ENCODE results near the gene VPS13C.

- TF ChIP-seq POLR2A (IDR thresholded peaks at IDR 0.05; ENCODE audit: borderline replicate concordance, extremely low read depth, insufficient read depth, insufficient read length) (no peak), CTCF (IDR thresholded peaks at IDR 0.05 in 2 of 3, conservative IDR thresholded peaks at IDR 0.05 in 1 of 3; ENCODE audit: borderline replicate concordance in 1 of 3, insufficient read depth in 1 of 3, low read depth in 2 of 3, low read length in 2 of 3) (no peak), POLR2AphosphoS5 (IDR thresholded peaks at IDR 0.05; ENCODE audit: low read depth, low read length) (no peak), REST (IDR thresholded peaks at IDR 0.05; ENCODE audit: low read depth) (no peak), RAD21 (IDR thresholded peaks at IDR 0.05; ENCODE audit: low read depth) (no peak), JUND (IDR thresholded peaks at IDR 0.05) (no peak), EZH2 (IDR thresholded peaks at IDR 0.05) (no peak), MAX (IDR thresholded peaks at IDR 0.05) (no peak), ZFX (IDR thresholded peaks at IDR 0.05) (no peak), CEBPB (IDR thresholded peaks at IDR 0.05; ENCODE audit: low read depth) (no peak)
These were observed 19.3 kb upstream of the VPS13C start for GRCh38 chr15:62079594-62079993.
